HEK293T (cell line): ENCODE measurements around the gene CLIP4.

Experiments
- CTCF ChIA-PET: fragments of 350-600 bp; formaldehyde crosslinking; extraction: SDS; loops from one replicate; lab custom pipeline; 2021; ENCODE audit warnings: antibody characterized with exemption, inconsistent platforms; lab: Yijun Ruan, JAX
- POLR2A ChIA-PET: fragments of 350-600 bp; formaldehyde crosslinking; extraction: SDS; loops from one replicate; lab custom pipeline; 2020; ENCODE audit warnings: antibody characterized with exemption, inconsistent platforms; lab: Yijun Ruan, JAX
- DNase-seq: peaks from one replicate; pipeline ENCODE4 v3.0.0; 2012; ENCODE audit warnings: mixed read lengths; ENCODE audit errors: extremely low spot score
- ARNT ChIP-seq: fragments of 450-650 bp; IDR thresholded peaks from 2 replicates; pipeline ENCODE4 v1.6.1; 2017; ENCODE audit warnings: mild to moderate bottlenecking
- BHLHE40 ChIP-seq: fragments of 450-650 bp; IDR thresholded peaks from 2 replicates; pipeline ENCODE4 v1.6.1; 2016; ENCODE audit warnings: mild to moderate bottlenecking, moderate library complexity, borderline replicate concordance
- CTBP1 ChIP-seq: fragments of 450-650 bp; IDR thresholded peaks from 2 replicates; pipeline ENCODE4 v1.6.1; 2016; ENCODE audit warnings: borderline replicate concordance
- ELF4 ChIP-seq: fragments of 450-650 bp; IDR thresholded peaks from 2 replicates; pipeline ENCODE4 v1.6.1; 2017; ENCODE audit warnings: antibody characterized with exemption
- FOXA1 ChIP-seq: fragments of 450-650 bp; IDR thresholded peaks from 2 replicates; pipeline ENCODE4 v1.6.1; 2016; ENCODE audit warnings: mild to moderate bottlenecking
- FOXK2 ChIP-seq: fragments of 450-650 bp; IDR thresholded peaks from 2 replicates; pipeline ENCODE4 v1.6.1; 2016; ENCODE audit warnings: mild to moderate bottlenecking
- FOXM1 ChIP-seq: fragments of 450-650 bp; IDR thresholded peaks from 2 replicates; pipeline ENCODE4 v1.6.1; 2017; ENCODE audit warnings: mild to moderate bottlenecking, borderline replicate concordance
- HDGF ChIP-seq: fragments of 450-650 bp; IDR thresholded peaks from 2 replicates; pipeline ENCODE4 v1.6.1; 2017; ENCODE audit warnings: antibody characterized with exemption, borderline replicate concordance
- L3MBTL2 ChIP-seq: fragments of 450-650 bp; conservative IDR thresholded peaks from 2 replicates; pipeline ENCODE4 v1.6.1; 2016; ENCODE audit warnings: mild to moderate bottlenecking
- LEF1 ChIP-seq: fragments of 450-650 bp; IDR thresholded peaks from 2 replicates; pipeline ENCODE4 v1.6.1; 2017; ENCODE audit warnings: mild to moderate bottlenecking, borderline replicate concordance
- NFRKB ChIP-seq: fragments of 450-650 bp; IDR thresholded peaks from 2 replicates; pipeline ENCODE4 v1.6.1; 2016; ENCODE audit warnings: mild to moderate bottlenecking, moderate library complexity
- PKNOX1 ChIP-seq: fragments of 450-650 bp; IDR thresholded peaks from 2 replicates; pipeline ENCODE4 v1.6.1; 2016
- SP1 ChIP-seq: fragments of 450-650 bp; IDR thresholded peaks from 2 replicates; pipeline ENCODE4 v1.6.1; 2017
- SUZ12 ChIP-seq: fragments of 450-650 bp; IDR thresholded peaks from 2 replicates; pipeline ENCODE4 v1.6.1; 2016; ENCODE audit warnings: mild to moderate bottlenecking
- TARDBP ChIP-seq: fragments of 450-650 bp; IDR thresholded peaks from 2 replicates; pipeline ENCODE4 v1.6.1; 2016
- ZNF384 ChIP-seq: fragments of 450-650 bp; IDR thresholded peaks from 2 replicates; pipeline ENCODE4 v1.6.1; 2016

The CLIP4 gene

GRCh38 chr2:29166242-29167039 is 51.2 kb downstream of the CLIP4 start:
- TF ChIP-seq ARNT (no peak), ZNF384 (no peak), FOXM1 (no peak), SUZ12 (no peak), FOXK2 (no peak), CTBP1 (no peak), TARDBP (no peak), FOXA1 (no peak), BHLHE40 (no peak), NFRKB (no peak), L3MBTL2 (no peak), ELF4 (no peak), LEF1 (no peak)
- POLR2A ChIA-PET, result no interaction called here
- CTCF ChIA-PET, result no interaction called here
- no peak for DNase-seq

GRCh38 chr2:29174937-29175336 is 59.7 kb downstream of the CLIP4 start:
- DNase-seq, result no peak
- TF ChIP-seq FOXM1 (no peak), HDGF (no peak), CTBP1 (no peak), TARDBP (no peak), BHLHE40 (no peak), FOXA1 (no peak), ARNT (no peak), ZNF384 (no peak), SUZ12 (no peak), LEF1 (no peak), FOXK2 (no peak), SP1 (no peak)
- POLR2A ChIA-PET, result no interaction called here
- CTCF ChIA-PET, result interaction anchor here (0.7 kb wide), 1 partner anchor 1237 kb away, joined by 3 read pairs; no protein-coding TSS in a partner anchor

- TF ChIP-seq HDGF (no peak), ARNT (no peak), ELF4 (no peak), TARDBP (no peak), ZNF384 (no peak), CTBP1 (no peak), L3MBTL2 (no peak)
- no peak for DNase-seq
- ChIA-PET POLR2A (no interaction called here), CTCF (interaction anchor here (0.7 kb wide), 1 partner anchor 1238 kb away, joined by 3 read pairs; no protein-coding TSS in a partner anchor)
Measured at GRCh38 chr2:29175338-29175737, 60.1 kb downstream of the CLIP4 start.

- CTCF ChIA-PET, result no interaction called here
- TF ChIP-seq NFRKB, result no peak
- no peak for TF ChIP-seq ELF4
- TF ChIP-seq ARNT, result no peak
- no peak for TF ChIP-seq TARDBP
- TF ChIP-seq L3MBTL2, result no peak
- TF ChIP-seq FOXA1, result no peak
- TF ChIP-seq BHLHE40, result no peak
- no peak for TF ChIP-seq FOXM1
- POLR2A ChIA-PET, result no interaction called here
- DNase-seq, result no peak
Measured at GRCh38 chr2:29182334-29182733, 67.1 kb downstream of the CLIP4 start.

- POLR2A ChIA-PET, result no interaction called here
- CTCF ChIA-PET, result no interaction called here
- no peak for DNase-seq
- no peak for TF ChIP-seq CTBP1
Measured at GRCh38 chr2:29182920-29183319, 67.7 kb downstream of the CLIP4 start.

- POLR2A ChIA-PET, result no interaction called here
- CTCF ChIA-PET, result no interaction called here
- no peak for TF ChIP-seq ELF4
- TF ChIP-seq TARDBP, result no peak
- no peak for DNase-seq
Measured at GRCh38 chr2:29184531-29184930, 69.3 kb downstream of the CLIP4 start.

GRCh38 chr2:29186817-29187216 is 71.6 kb downstream of the CLIP4 start:
- ChIA-PET POLR2A (no interaction called here), CTCF (no interaction called here)
- DNase-seq, result no peak
- TF ChIP-seq ZNF384 (no peak), BHLHE40 (no peak), CTBP1 (no peak), TARDBP (no peak), FOXA1 (no peak), SP1 (no peak), L3MBTL2 (no peak), SUZ12 (no peak), PKNOX1 (no peak), FOXK2 (no peak), NFRKB (no peak), ELF4 (no peak), FOXM1 (no peak), LEF1 (no peak), HDGF (no peak), ARNT (no peak)

GRCh38 chr2:29187926-29188325 is 72.7 kb downstream of the CLIP4 start:
- no peak for DNase-seq
- ChIA-PET CTCF (no interaction called here), POLR2A (no interaction called here)
- TF ChIP-seq HDGF (no peak), SP1 (no peak), CTBP1 (no peak), L3MBTL2 (no peak), SUZ12 (no peak), LEF1 (no peak), ELF4 (no peak), BHLHE40 (no peak), NFRKB (no peak), ZNF384 (no peak), FOXA1 (no peak), FOXM1 (no peak), TARDBP (no peak), PKNOX1 (no peak), ARNT (no peak), FOXK2 (no peak)
